VCaP (cell line): ENCODE measurements around the gene SYNE1.

ENCODE experiments used
- H3K27ac ChIP-seq: fragments of 450-650 bp; 2 replicates; pipeline ENCODE4 v1.5.1; 2017
- CTCF ChIP-seq: fragments of 450-650 bp; conservative IDR thresholded peaks from 2 replicates; pipeline ENCODE4 v1.5.1; 2017; ENCODE audit warnings: mild to moderate bottlenecking, moderate library complexity

Gene SYNE1

GRCh38 chr6:152594701-152595100 lies 42.5 kb downstream of the SYNE1 start:
- TF ChIP-seq CTCF = no peak
- H3K27ac ChIP-seq = no peak overlapping the region

GRCh38 chr6:152588456-152588855 lies 48.7 kb downstream of the SYNE1 start:
- no peak overlapping the region for H3K27ac ChIP-seq
- no peak for TF ChIP-seq CTCF

DNA sequence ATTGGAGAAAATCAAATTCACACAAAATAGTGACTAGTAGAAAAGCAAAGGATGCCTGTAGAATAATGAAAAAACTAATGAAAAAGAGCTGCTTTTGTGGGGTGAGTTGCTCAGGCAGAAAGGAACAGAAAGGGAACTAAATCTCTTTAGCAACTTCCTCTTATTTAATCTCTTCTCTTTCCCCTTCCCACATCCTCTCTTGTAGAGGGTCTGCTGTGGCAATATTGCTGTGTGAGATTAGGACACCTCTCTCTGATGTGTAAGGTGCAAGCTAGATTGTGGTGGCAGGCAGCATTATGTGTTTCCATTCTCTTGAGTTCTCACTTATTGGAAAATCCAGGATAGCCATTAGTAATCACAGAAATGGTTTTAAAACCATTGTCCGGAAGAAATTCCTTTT lies 49.7 kb downstream of the SYNE1 start:
- H3K27ac ChIP-seq = no peak overlapping the region
- TF ChIP-seq CTCF = no peak

DNA sequence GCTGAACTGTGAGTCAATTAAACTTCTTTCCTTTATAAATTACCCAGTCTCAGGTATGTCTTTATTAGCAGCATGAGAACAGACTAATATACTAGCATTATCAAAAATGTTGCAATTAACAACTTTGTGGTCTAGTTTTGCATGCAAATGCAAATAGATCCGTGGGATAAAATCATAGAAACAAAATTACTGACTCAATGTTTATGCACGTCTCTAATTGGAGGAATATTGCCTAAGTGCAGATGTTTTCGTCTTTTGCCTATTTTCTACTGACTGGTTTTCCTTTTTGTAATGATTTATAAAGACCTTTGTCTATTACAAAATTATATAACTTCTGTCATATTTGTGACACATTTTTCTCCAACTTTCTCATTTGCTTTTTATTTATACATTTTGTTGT lies 51.9 kb downstream of the SYNE1 start:
- TF ChIP-seq CTCF = no peak
- H3K27ac ChIP-seq = no peak overlapping the region

GRCh38 chr6:152583888-152584287 lies 53.3 kb downstream of the SYNE1 start:
- no peak overlapping the region for H3K27ac ChIP-seq

DNA sequence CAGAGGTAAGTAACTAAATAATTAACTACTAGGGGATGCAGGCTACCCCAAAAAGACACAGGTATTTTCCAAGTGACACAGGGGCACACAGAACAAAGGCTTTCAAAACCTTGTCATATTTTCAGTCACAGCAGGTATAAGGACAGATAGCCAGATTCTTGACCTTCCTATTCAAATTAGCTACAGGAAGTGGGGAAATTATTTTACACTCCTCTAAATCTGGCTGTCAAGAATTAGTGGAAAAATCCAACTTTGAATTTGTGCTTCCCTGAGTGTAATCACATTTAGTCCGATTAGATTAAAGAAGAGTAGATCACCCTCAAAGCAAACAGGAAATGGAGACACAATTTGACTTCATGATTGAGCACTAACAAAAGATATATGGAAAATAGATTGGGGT lies 60.6 kb downstream of the SYNE1 start:
- H3K27ac ChIP-seq = no peak overlapping the region
- TF ChIP-seq CTCF = no peak

More at GRCh38 chr6:152583888-152584287, 53.3 kb downstream of the SYNE1 start:
- TF ChIP-seq CTCF = no peak

GRCh38 chr6:152575621-152576150 lies 61.5 kb downstream of the SYNE1 start:
- no peak for TF ChIP-seq CTCF
- no peak overlapping the region for H3K27ac ChIP-seq
